Body of pancreas (tissue), 4 donors: ENCODE data around the gene ILDR2.

Source experiments
- CTCF ChIP-seq, 7 experiments: fragments of 450-650 bp in 4 of 7; fragments of 200-600 bp in 3 of 7; sonication (generic) in 3 of 7; IDR thresholded peaks; one replicate each; pipeline ENCODE4 v1.5.1; 2016 to 2019; ENCODE audit warnings: antibody characterized with exemption in 7 of 7
- POLR2A ChIP-seq, 3 donors: fragments of 450-650 bp; IDR thresholded peaks; one replicate each; pipeline ENCODE4 v1.6.1; 2016; ENCODE audit warnings: antibody characterized with exemption in 3 of 3, mild to moderate bottlenecking in 2 of 3

DNA sequence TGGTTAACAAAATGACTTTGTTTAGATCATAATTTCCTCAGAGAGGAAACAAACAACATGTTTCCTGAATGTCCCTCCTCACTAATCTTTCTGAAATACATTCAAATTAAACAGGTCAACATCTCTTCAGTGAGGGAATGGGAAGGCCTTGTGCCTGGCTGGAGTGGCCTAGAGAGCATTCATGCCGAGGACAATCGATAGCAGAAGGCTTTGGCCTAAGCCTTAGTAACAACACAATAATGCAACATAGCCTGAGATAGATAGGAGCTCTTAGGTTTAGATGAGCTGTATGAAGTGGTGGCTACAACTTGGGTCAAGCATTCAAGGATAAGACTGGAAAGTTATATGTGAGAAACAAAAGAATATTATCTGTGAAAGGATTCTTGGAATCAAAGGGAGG lies 37.4 kb downstream of the ILDR2 start:
- no peak for TF ChIP-seq CTCF (IDR thresholded peaks at IDR 0.05)
- TF ChIP-seq POLR2A (IDR thresholded peaks at IDR 0.05), result no peak
